PFSK-1 (cell line): ENCODE measurements around the gene DRC3.

ENCODE experiments used
- POLR2AphosphoS5 ChIP-seq: IDR thresholded peaks from 2 replicates; pipeline ENCODE4 v1.6.1; 2012; ENCODE audit warnings: low read depth, mild to moderate bottlenecking, control low read depth, low read length, moderate library complexity
- TF ChIP-seq, protein P1 (sequence below), 2 experiments: IDR thresholded peaks; 2 replicates each; pipeline versions ENCODE4 v1.6.1 to v1.8.0; 2011 to 2012; ENCODE audit warnings: low read depth in 2 of 2, low read length in 2 of 2, control low read depth in 1 of 2, inconsistent platforms in 1 of 2, mild to moderate bottlenecking in 1 of 2, moderate library complexity in 1 of 2; ENCODE audit not compliant: insufficient read depth in 1 of 2

DNA sequence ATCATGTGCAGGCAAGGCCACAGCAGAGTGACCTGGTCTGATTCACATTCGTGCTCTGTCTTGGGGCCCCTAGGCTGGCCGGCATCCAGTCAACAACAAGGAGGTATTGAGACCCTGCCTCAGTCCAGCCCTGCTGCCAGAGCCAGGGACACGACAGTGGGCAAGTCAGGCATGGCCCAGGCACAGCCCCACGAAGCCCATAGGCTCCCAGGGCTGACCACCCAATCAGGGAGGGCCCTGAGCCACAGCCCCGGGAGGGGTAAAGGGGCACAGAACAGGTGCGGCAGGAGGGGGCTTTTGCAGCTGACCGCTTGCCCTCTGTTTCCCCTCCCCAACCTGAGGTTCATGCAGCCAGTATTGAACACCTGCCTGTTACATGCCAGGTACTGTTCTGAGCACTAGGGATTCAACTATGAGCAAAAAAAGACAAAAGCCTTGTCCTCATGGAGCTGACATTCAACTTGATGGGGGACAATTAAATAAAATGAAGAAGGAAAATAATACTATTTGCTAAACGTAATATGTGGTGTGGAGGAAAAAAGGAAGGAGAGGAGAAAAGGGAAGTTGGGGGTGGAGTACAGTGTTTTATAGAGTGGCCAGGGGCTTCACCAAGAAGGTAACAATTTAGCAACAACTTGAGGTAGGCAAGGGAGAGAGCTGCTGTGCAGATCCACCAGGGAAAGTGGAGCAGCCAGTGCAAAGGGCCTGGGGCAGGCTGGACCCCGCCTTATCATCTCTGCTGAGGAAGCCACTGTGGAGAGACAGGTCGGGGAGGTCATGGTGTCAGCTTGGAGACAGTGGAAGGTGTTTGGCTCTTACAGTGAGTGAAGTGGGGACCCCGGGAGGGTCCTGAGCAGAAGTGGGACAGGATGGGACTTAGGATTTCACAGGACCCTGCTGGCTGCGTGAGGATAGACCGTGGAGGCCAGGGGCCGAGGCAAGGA lies 6.1 kb downstream of the DRC3 start:
- no peak for TF ChIP-seq POLR2AphosphoS5
- TF ChIP-seq, protein P1, sequence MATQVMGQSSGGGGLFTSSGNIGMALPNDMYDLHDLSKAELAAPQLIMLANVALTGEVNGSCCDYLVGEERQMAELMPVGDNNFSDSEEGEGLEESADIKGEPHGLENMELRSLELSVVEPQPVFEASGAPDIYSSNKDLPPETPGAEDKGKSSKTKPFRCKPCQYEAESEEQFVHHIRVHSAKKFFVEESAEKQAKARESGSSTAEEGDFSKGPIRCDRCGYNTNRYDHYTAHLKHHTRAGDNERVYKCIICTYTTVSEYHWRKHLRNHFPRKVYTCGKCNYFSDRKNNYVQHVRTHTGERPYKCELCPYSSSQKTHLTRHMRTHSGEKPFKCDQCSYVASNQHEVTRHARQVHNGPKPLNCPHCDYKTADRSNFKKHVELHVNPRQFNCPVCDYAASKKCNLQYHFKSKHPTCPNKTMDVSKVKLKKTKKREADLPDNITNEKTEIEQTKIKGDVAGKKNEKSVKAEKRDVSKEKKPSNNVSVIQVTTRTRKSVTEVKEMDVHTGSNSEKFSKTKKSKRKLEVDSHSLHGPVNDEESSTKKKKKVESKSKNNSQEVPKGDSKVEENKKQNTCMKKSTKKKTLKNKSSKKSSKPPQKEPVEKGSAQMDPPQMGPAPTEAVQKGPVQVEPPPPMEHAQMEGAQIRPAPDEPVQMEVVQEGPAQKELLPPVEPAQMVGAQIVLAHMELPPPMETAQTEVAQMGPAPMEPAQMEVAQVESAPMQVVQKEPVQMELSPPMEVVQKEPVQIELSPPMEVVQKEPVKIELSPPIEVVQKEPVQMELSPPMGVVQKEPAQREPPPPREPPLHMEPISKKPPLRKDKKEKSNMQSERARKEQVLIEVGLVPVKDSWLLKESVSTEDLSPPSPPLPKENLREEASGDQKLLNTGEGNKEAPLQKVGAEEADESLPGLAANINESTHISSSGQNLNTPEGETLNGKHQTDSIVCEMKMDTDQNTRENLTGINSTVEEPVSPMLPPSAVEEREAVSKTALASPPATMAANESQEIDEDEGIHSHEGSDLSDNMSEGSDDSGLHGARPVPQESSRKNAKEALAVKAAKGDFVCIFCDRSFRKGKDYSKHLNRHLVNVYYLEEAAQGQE (IDR thresholded peaks at IDR 0.05; ENCODE audit: insufficient read depth in 1 of 2, low read depth in 2 of 2, low read length in 2 of 2) = no peak
